GM12878 (cell line): ENCODE measurements around the gene PRDM16. TPM values are rescaled to one million over a fixed set of nuclear protein-coding genes. Genes with fewer than 3 reads are reported as not detected.

Experiments used
- ATAC-seq: fragments of 200-7000 bp; cut with Tn5 transposase; 3 replicates; pipeline ENCODE4 v1.9.1; 2020; ENCODE audit warnings: mild to moderate bottlenecking, moderate library complexity
- BruUV-seq: library from RNA; stranded (reverse); fragments of 400-500 nt; replicated peaks from 2 replicates; lab custom pipeline; 2021; lab: Mats Ljungman, UMichigan
- CTCF ChIA-PET: fragments of 300-600 bp; sonication (Branson Sonifier 250); formaldehyde crosslinking; extraction: SDS; loops from one replicate; lab custom pipeline; 2021; ENCODE audit warnings: inconsistent platforms; lab: Yijun Ruan, JAX
- POLR2A ChIA-PET: fragments of 350-600 bp; formaldehyde crosslinking; extraction: SDS; loops from one replicate; lab custom pipeline; 2021; ENCODE audit warnings: inconsistent platforms; lab: Charles Lee
- RAD21 ChIA-PET: fragments of 300-600 bp; sonication (Branson Sonifier 250); formaldehyde crosslinking; loops from one replicate; lab custom pipeline; 2023; ENCODE audit warnings: antibody characterized with exemption; ENCODE audit not compliant: unreplicated experiment; lab: Charles Lee
- SMC1A ChIA-PET: fragments of 300-600 bp; sonication (Branson Sonifier 250); formaldehyde crosslinking; loops from one replicate; lab custom pipeline; 2023; ENCODE audit not compliant: unreplicated experiment, uncharacterized antibody; lab: Charles Lee
- DNase-seq: peaks from one replicate; pipeline ENCODE4 v3.0.0-alpha.2; 2011; ENCODE audit warnings: low read depth, low spot score
- FAIRE-seq: peaks from 3 replicates; lab custom pipeline; 2011; peaks lifted over from hg19 to GRCh38; lab: Jason Lieb, UNC
- H2AFZ ChIP-seq: 2 replicates; pipeline ENCODE4 v1.6.0; 2011; ENCODE audit warnings: low read depth, low read length, control low read depth; ENCODE audit not compliant: control insufficient read depth
- H3K27ac ChIP-seq: 2 replicates; pipeline ENCODE4 v1.5.1; 2011; ENCODE audit warnings: control low read depth; ENCODE audit not compliant: control insufficient read depth, insufficient read depth
- H3K27me3 ChIP-seq, 2 experiments: replicated peaks in 1 of 2; 2 replicates each; pipeline versions ENCODE4 v1.6.0 to v1.6.1; 2011; ENCODE audit warnings: low read length in 1 of 2; ENCODE audit not compliant: control insufficient read depth in 2 of 2, insufficient read depth in 2 of 2
- H3K36me3 ChIP-seq, 2 experiments: 2 replicates each; pipeline ENCODE4 v1.5.1; 2011; ENCODE audit warnings: low read length in 1 of 2; ENCODE audit not compliant: control insufficient read depth in 2 of 2, insufficient read depth in 2 of 2
- H3K4me1 ChIP-seq: 2 replicates; pipeline ENCODE4 v1.6.1; 2011; ENCODE audit warnings: mild to moderate bottlenecking, low read length, moderate library complexity, mixed read lengths; ENCODE audit not compliant: control insufficient read depth, insufficient read depth
- H3K4me2 ChIP-seq: 2 replicates; pipeline ENCODE4 v1.6.0; 2011; ENCODE audit warnings: control low read depth; ENCODE audit not compliant: control insufficient read depth, insufficient read depth
- H3K4me3 ChIP-seq: fragments of 200-600 bp; sonication (generic); 2 replicates; pipeline ENCODE4 v1.5.1; 2016
- H3K79me2 ChIP-seq: 2 replicates; pipeline ENCODE4 v1.6.0; 2011; ENCODE audit warnings: low read length; ENCODE audit not compliant: control insufficient read depth, insufficient read depth
- H3K9ac ChIP-seq: 2 replicates; pipeline ENCODE4 v1.8.0; 2011; ENCODE audit warnings: low read length, control low read depth, mixed read lengths; ENCODE audit not compliant: control insufficient read depth, insufficient read depth
- H3K9me3 ChIP-seq: replicated peaks from 3 replicates; pipeline ENCODE4 v1.5.1; 2011; ENCODE audit warnings: mild to moderate bottlenecking, low read length; ENCODE audit not compliant: control insufficient read depth, insufficient read depth
- H4K20me1 ChIP-seq: 2 replicates; pipeline ENCODE4 v1.6.0; 2011; ENCODE audit not compliant: control insufficient read depth, insufficient read depth
- MTA2 ChIP-seq: fragments of 450-650 bp; IDR thresholded peaks from 2 replicates; pipeline ENCODE4 v1.6.1; 2016; ENCODE audit warnings: low read depth, mild to moderate bottlenecking, moderate library complexity
- NRF1 ChIP-seq: conservative IDR thresholded peaks from 2 replicates; pipeline ENCODE4 v1.6.1; 2011; ENCODE audit warnings: mild to moderate bottlenecking, low read depth, low read length, improper control_type of control experiment
- REST ChIP-seq: IDR thresholded peaks from 2 replicates; pipeline ENCODE4 v1.6.1; 2012; ENCODE audit warnings: mild to moderate bottlenecking, low read depth, low read length
- WGBS: methylation state at CpG from one replicate; pipeline ENCODE4 v1.1.6; 2016; ENCODE audit warnings: low lambda C conversion rate; ENCODE audit not compliant: insufficient replicate concordance, insufficient coverage; ENCODE audit errors: missing lambda C conversion rate; 5-methylcytosine and 5-hydroxymethylcytosine counted together
- in situ Hi-C: fragments of 300-500 bp; cut with MboI; formaldehyde crosslinking; loops from 9 replicates; pipeline ENCODE4 v1.14.3; 2018; ENCODE audit warnings: mixed read lengths
- intact Hi-C: fragments of 100-400 bp; cut with micrococcal nuclease; formaldehyde crosslinking; loops from one replicate; pipeline ENCODE4 v1.14.2; 2022; ENCODE audit not compliant: unreplicated experiment
- polyA plus RNA-seq, 11 experiments: library from polyadenylated mRNA; depleted of rRNA in 4 of 11; unstranded in 6 of 11; stranded (reverse) in 5 of 11; fragments of >200 nt; fragmentation: Nextera tagmentation in 4 of 11; fragmentation: Illumina TruSeq in 1 of 11; extraction: Ambion mirVana in 4 of 11; extraction: Trizol in 1 of 11; gene quantifications; 1 replicate in 1 of 11; 2 replicates in 10 of 11; pipeline versions ENCODE4 v1.2.1 to v1.2.3, GENCODE V29; 2011 to 2016; ENCODE audit warnings: inconsistent platforms in 2 of 11, missing spikeins in 2 of 11, low read depth in 1 of 11
- total RNA-seq, 4 experiments: library from RNA; depleted of rRNA in 3 of 4; stranded (reverse); fragments of >200 nt in 3 of 4; fragmentation: Illumina TruSeq in 1 of 4; extraction: Trizol in 1 of 4; gene quantifications; 2 replicates each; pipeline versions ENCODE4 v1.2.1 to v1.2.3, GENCODE V29; 2013 to 2021
- TF ChIP-seq, protein P1 (sequence below): fragments of 450-650 bp; IDR thresholded peaks from 2 replicates; pipeline ENCODE4 v1.6.1; 2017; ENCODE audit warnings: low read depth, mild to moderate bottlenecking, moderate library complexity

The PRDM16 gene
- total and polyA plus RNA-seq, 10 of the 15 experiments (the other 5 are each of a cell fraction or from before 2014, with no cell fraction given), result 0.03 TPM; not detected in 9

GRCh38 chr1:3442901-3443300, 373.9 kb downstream of the PRDM16 start (continued):
- no peak for TF ChIP-seq REST
- TF ChIP-seq, protein P1, sequence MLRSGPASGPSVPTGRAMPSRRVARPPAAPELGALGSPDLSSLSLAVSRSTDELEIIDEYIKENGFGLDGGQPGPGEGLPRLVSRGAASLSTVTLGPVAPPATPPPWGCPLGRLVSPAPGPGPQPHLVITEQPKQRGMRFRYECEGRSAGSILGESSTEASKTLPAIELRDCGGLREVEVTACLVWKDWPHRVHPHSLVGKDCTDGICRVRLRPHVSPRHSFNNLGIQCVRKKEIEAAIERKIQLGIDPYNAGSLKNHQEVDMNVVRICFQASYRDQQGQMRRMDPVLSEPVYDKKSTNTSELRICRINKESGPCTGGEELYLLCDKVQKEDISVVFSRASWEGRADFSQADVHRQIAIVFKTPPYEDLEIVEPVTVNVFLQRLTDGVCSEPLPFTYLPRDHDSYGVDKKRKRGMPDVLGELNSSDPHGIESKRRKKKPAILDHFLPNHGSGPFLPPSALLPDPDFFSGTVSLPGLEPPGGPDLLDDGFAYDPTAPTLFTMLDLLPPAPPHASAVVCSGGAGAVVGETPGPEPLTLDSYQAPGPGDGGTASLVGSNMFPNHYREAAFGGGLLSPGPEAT, result no peak

GRCh38 chr1:3443807-3444206, 374.8 kb downstream of the PRDM16 start:
- ChIA-PET RAD21 (no interaction called here), SMC1A (no interaction called here), POLR2A (no interaction called here), CTCF (no interaction called here)
- BruUV-seq, result no TSS peak
- no peak for TF ChIP-seq MTA2
- TF ChIP-seq NRF1, result no peak
- Histone ChIP-seq H3K36me3 (no peaks in the 10 kb centered on the region), H2AFZ (no peak overlapping the region), H3K9me3 (no peaks in the 10 kb centered on the region), H3K9ac (no peak overlapping the region), H3K4me3 (no peak overlapping the region), H4K20me1 (no peaks in the 10 kb centered on the region), H3K4me2 (no peak overlapping the region), H3K27ac (no peak overlapping the region), H3K79me2 (no peaks in the 10 kb centered on the region), H3K4me1 (no peaks in the 10 kb centered on the region), H3K27me3 (peaks cover 0 to 4% of the 10 kb centered on the region in 2 experiments; a peak in 2 of 4 replicates)
- intact Hi-C loops, result no loop called here
- ATAC-seq (no peak), FAIRE-seq (no peak), DNase-seq (no peak)
- WGBS, result 44% methylated on average over 7 of the region's 7 CpGs
- in situ Hi-C loops, result no loop called here
